Colonic mucosa (tissue), 4 donors: ENCODE results near the gene CCSER1. TPM values are rescaled to one million over a fixed set of nuclear protein-coding genes. Genes with fewer than 3 reads are reported as not detected.

Source experiments
- DNase-seq: peaks from one replicate; pipeline ENCODE4 v3.0.0-alpha.2; 2020
- H3K27ac ChIP-seq: fragments of 200-600 bp; one replicate; pipeline ENCODE4 v1.8.0; 2021
- H3K27me3 ChIP-seq: fragments of 200-600 bp; one replicate; pipeline ENCODE4 v1.8.0; 2021
- H3K36me3 ChIP-seq: fragments of 200-600 bp; one replicate; pipeline ENCODE4 v1.8.0; 2021
- H3K4me1 ChIP-seq: fragments of 200-600 bp; one replicate; pipeline ENCODE4 v1.8.0; 2021; ENCODE audit warnings: mild to moderate bottlenecking
- H3K4me3 ChIP-seq: fragments of 200-600 bp; one replicate; pipeline ENCODE4 v1.8.0; 2021
- H3K9ac ChIP-seq, 2 donors: one replicate each; pipeline ENCODE4 v1.7.0; 2013; ENCODE audit warnings: control low read depth in 2 of 2, low read depth in 2 of 2, low read length in 2 of 2
- H3K9me3 ChIP-seq: fragments of 200-600 bp; one replicate; pipeline ENCODE4 v1.8.0; 2021
- CTCF ChIP-seq: fragments of 200-600 bp; IDR thresholded peaks from one replicate; pipeline ENCODE4 v1.8.0; 2022; ENCODE audit warnings: antibody characterized with exemption, mild to moderate bottlenecking
- intact Hi-C: fragments of 100-400 bp; cut with DNase I; formaldehyde crosslinking; loops from one replicate; pipeline ENCODE4 v1.14.1; 2022
- total RNA-seq, 2 donors: library from RNA; stranded (reverse); fragmentation: NEBNext Ultra II Directional in 1 of 2; extraction: Animal tissue kit (Norgen Biotek cat#: 25700) in 1 of 2; gene quantifications; one replicate each; pipeline ENCODE4 v1.2.1, GENCODE V29; 2021
- donor health status: healthy.
- donor health status: DM: no; HTN: no; CAD: no.
- donor health status: DM: no; HTN: no; CAD: no.

CCSER1 gene
- total RNA-seq, 2 donors from 2014 or later = 11.2 to 13.4 TPM

- no peaks in the 10 kb centered on the region for H3K36me3 ChIP-seq
- intact Hi-C loops = no loop called here
- H3K9ac ChIP-seq = no peak overlapping the region
- no peak for DNase-seq
- no peak overlapping the region for H3K27ac ChIP-seq
- no peaks in the 10 kb centered on the region for H3K9me3 ChIP-seq
- H3K27me3 ChIP-seq = no peaks in the 10 kb centered on the region
- no peak overlapping the region for H3K4me3 ChIP-seq
- no peaks in the 10 kb centered on the region for H3K4me1 ChIP-seq
- no peak for TF ChIP-seq CTCF
Measured at GRCh38 chr4:90280954-90281353, 153.8 kb downstream of the CCSER1 start.

- no peak for DNase-seq
- no peak overlapping the region for H3K4me3 ChIP-seq
- no peaks in the 10 kb centered on the region for H3K36me3 ChIP-seq
- no peaks in the 10 kb centered on the region for H3K4me1 ChIP-seq
- TF ChIP-seq CTCF = no peak
- intact Hi-C loops = no loop called here
- no peaks in the 10 kb centered on the region for H3K9me3 ChIP-seq
- H3K9ac ChIP-seq = no peak overlapping the region
- no peaks in the 10 kb centered on the region for H3K27me3 ChIP-seq
- H3K27ac ChIP-seq = no peak overlapping the region
Measured at GRCh38 chr4:90281541-90282355, 154.6 kb downstream of the CCSER1 start.

- no peaks in the 10 kb centered on the region for H3K4me1 ChIP-seq
- H3K36me3 ChIP-seq = no peaks in the 10 kb centered on the region
Measured at GRCh38 chr4:90290345-90290744, 163.2 kb downstream of the CCSER1 start.

GRCh38 chr4:90292438-90292837, 165.2 kb downstream of the CCSER1 start:
- Histone ChIP-seq H3K4me1 (no peaks in the 10 kb centered on the region), H3K36me3 (no peaks in the 10 kb centered on the region), H3K4me3 (no peak overlapping the region), H3K9me3 (no peaks in the 10 kb centered on the region), H3K9ac (no peak overlapping the region), H3K27ac (no peak overlapping the region), H3K27me3 (no peaks in the 10 kb centered on the region)
- no peak for TF ChIP-seq CTCF
- no peak for DNase-seq
- intact Hi-C loops = no loop called here

More at GRCh38 chr4:90290345-90290744, 163.2 kb downstream of the CCSER1 start:
- no peak for TF ChIP-seq CTCF
- Histone ChIP-seq H3K9me3 (no peaks in the 10 kb centered on the region), H3K27ac (no peak overlapping the region), H3K9ac (no peak overlapping the region), H3K27me3 (no peaks in the 10 kb centered on the region), H3K4me3 (no peak overlapping the region)
- DNase-seq = no peak
- intact Hi-C loops = no loop called here

GRCh38 chr4:90293320-90293719, 166.1 kb downstream of the CCSER1 start:
- intact Hi-C loops = no loop called here

More at GRCh38 chr4:90293320-90293719, 166.1 kb downstream of the CCSER1 start:
- Histone ChIP-seq H3K9ac (no peak overlapping the region), H3K27me3 (no peaks in the 10 kb centered on the region), H3K4me3 (no peak overlapping the region), H3K36me3 (no peaks in the 10 kb centered on the region), H3K9me3 (no peaks in the 10 kb centered on the region), H3K4me1 (no peaks in the 10 kb centered on the region), H3K27ac (no peak overlapping the region)
- no peak for DNase-seq
- TF ChIP-seq CTCF = peak; percentile 50
